DND-41 (cell line): ENCODE measurements around the gene UBASH3B.

Source experiments
- CTCF ChIP-seq: IDR thresholded peaks from 2 replicates; pipeline ENCODE4 v1.5.1; 2012; ENCODE audit warnings: borderline replicate concordance, low read length, moderate library complexity, mild to moderate bottlenecking; ENCODE audit not compliant: poor library complexity, severe bottlenecking; ENCODE audit errors: extremely low read depth
- EZH2 ChIP-seq: IDR thresholded peaks from 3 replicates; pipeline ENCODE4 v1.6.1; 2012; ENCODE audit warnings: borderline replicate concordance, low read depth, mild to moderate bottlenecking, moderate library complexity, low read length, inconsistent platforms; ENCODE audit not compliant: severe bottlenecking

GRCh38 chr11:122709039-122709760 is 53.7 kb downstream of the UBASH3B start:
- no peak for TF ChIP-seq CTCF
- no peak for TF ChIP-seq EZH2
